DMS153 treated with DMSO at 0.1 percent for 48 hours (cell line): Measurements from ENCODE around the gene RER1.

ENCODE experiments used
- DNase-seq: peaks from one replicate; lab custom pipeline; 2025; ENCODE audit not compliant: unreplicated experiment; lab: John Stamatoyannopoulos, UW

Gene RER1

GRCh38 chr1:2353551-2354438 is 37.8 kb upstream of the RER1 start:
- no peak for DNase-seq

GRCh38 chr1:2354511-2355372 is 36.9 kb upstream of the RER1 start:
- no peak for DNase-seq

- DNase-seq, result no peak
These were observed 36.0 kb upstream of the RER1 start for GRCh38 chr1:2355373-2356261.

- DNase-seq, result no peak
These were observed 35.2 kb upstream of the RER1 start for GRCh38 chr1:2356401-2356800.

GRCh38 chr1:2356911-2357845 is 34.5 kb upstream of the RER1 start:
- no peak for DNase-seq

GRCh38 chr1:2358072-2358471 is 33.6 kb upstream of the RER1 start:
- no peak for DNase-seq

GRCh38 chr1:2358651-2359640 is 32.7 kb upstream of the RER1 start:
- DNase-seq, result no peak

GRCh38 chr1:2360588-2361364 is 30.9 kb upstream of the RER1 start:
- no peak for DNase-seq

- DNase-seq, result no peak
These were observed 27.7 kb upstream of the RER1 start for GRCh38 chr1:2363847-2364513.

- no peak for DNase-seq
These were observed 23.4 kb upstream of the RER1 start for GRCh38 chr1:2368053-2368744.

- DNase-seq, result no peak
These were observed 18.8 kb upstream of the RER1 start for GRCh38 chr1:2372551-2373490.

GRCh38 chr1:2373551-2374251 is 17.9 kb upstream of the RER1 start:
- DNase-seq, result no peak

- DNase-seq, result no peak
These were observed 17.1 kb upstream of the RER1 start for GRCh38 chr1:2374252-2375155.

GRCh38 chr1:2375246-2375922 is 16.3 kb upstream of the RER1 start:
- DNase-seq, result no peak
